ENCODE data around the gene XK. TPM values are rescaled to one million over a fixed set of nuclear protein-coding genes. Genes with fewer than 3 reads are reported as not detected.
"Not testable (repeated sequence)": the region's sequence is repeated elsewhere in the genome, so short reads cannot be mapped to it uniquely, and the experiment has no call there.

The XK gene
- total RNA-seq, 2 experiments from 2014 or later = 0.13 to 0.17 TPM

DNA sequence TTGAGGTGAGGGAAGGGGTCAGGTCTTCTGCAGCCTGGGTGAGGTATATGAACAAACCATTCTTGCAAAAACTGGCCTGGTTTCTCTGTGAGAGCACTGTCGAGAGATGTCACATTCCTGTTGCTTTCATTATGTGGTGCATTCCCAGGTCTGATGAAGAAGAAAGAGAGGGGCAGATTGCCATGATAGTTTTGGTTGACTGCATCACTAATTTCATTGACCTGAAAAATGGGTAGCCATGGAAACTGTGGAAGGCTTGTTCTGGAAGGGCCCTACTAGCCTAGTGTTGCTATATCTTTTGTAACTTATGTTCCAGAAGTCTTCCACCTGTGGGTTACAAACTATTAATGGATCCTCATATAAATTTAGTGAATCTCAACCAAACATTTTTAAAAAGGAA is 61.4 kb downstream of the XK start:
- ChIA-PET POLR2A (no interaction called here), CTCF (interaction anchor here (2.4 kb wide), 1 partner anchor 78 kb away, joined by 18 read pairs; no protein-coding TSS in a partner anchor)

DNA sequence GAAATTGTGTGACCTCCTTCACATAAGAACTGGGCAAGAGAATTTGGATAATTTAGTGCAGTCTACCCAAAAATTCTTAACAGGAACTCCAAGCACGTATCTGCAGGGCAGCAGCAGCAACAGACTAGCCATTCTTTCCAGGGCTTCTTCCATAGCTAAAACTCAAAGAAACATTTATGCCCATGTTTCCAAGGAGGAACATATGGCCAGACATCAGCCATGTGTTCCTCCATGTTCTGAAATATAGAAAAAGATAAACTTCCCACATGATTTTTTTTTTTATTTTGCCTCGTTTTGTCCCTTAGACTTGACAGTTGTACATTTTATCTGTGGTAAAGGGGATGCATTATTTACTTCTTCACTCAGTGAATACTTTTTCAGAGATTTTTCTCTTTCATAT is 66.7 kb downstream of the XK start:
- POLR2A ChIA-PET = no interaction called here
- CTCF ChIA-PET = no interaction called here

DNA sequence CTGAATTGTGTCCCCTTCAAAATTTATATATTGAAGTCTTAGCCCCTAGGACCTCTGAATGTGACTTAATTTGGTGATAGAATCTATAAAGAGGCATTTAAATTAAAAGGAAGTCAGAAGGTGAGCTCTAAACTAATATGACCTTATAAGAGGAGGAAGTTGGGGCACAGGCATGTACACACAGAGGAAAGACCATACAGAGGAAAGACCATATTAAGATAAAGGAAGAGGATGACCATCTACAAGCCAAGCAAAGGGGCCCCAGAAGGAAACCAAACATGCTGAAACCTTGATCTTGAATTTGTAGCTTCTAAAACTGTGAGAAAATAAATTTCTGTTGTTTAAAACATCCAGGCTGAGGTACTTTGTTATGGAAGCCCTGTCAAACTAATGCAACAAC is 67.3 kb downstream of the XK start:
- ChIA-PET POLR2A (no interaction called here), CTCF (no interaction called here)

DNA sequence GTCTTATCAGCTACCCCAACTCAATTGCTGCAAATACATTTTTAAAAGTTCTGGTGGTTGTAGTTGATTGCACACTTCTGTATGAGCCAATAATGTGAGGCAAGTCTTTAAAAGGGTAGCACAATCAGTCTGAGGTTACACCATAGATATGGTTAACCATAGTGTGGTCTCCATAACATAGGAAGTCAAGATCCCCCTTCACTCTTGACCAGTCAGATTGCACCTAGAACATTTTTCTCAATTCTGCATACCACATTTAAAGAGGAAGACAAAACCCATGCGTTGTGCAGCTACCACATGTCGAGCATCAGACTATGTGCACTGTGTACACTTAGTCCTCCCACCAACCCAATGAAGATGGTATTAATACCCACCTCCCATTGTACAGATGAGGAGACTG is 67.8 kb downstream of the XK start:
- ChIA-PET POLR2A (no interaction called here), CTCF (no interaction called here)

DNA sequence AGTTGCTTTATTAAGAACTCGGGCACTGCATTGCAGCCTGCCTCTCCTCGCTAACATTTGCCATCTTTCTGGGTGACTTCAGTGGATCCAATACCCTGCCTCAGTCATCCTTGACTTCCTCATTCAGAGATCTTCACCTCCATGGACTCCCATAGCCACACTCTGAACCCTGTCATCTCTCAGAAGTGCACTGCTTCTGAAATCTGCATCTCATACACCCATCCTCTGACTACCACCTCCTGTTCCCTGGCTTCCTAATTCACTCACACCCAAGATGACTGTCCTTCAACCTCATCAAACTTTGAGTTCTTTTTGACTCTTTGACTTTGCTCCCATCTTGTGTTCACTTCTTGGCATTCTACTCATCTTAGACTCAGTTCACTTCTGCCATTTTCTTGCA is 68.9 kb downstream of the XK start:
- ChIA-PET POLR2A (no interaction called here), CTCF (no interaction called here)

DNA sequence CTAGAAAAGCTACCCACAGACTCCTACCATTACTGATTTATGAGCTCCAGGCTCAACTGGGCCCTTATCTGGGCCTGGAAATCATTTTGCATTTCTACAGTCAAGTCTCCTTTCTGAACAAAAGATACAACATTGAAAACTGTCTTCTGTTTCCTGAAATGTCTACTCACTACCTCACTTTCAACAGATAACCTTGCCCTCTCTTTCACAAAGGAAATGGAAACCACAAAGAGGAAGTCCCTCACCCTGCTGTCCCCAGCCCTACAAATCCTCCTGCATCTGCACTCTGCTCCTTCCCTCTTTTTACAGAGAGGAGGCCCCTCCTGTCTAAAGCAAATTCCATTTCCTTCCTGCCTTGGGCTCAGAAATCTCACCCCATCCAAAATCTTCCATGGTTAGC is 69.4 kb downstream of the XK start:
- ChIA-PET POLR2A (no interaction called here), CTCF (no interaction called here)

GRCh38 chrX:37757082-37757481 is 71.5 kb downstream of the XK start:
- POLR2A ChIA-PET = no interaction called here
- CTCF ChIA-PET = no interaction called here

DNA sequence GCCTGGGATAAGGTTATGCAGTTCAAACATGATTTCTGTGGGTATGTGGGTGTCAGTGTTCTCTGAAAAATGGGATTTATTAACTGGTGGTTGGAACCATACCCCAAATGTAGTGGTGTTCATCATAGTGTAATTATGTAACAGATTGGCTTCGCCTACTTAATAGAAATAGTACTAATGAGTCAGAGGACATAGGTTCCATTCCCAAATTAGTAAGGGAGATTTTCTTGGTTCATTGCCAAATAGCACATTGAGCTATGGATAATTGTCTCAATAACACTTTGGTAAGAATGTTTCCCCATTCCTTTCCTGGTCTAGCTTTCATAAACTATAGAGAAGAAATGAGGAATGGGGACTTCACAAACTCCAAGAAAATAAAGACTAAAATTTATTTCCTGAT is 73.8 kb downstream of the XK start:
- ChIA-PET POLR2A (no interaction called here), CTCF (no interaction called here)

DNA sequence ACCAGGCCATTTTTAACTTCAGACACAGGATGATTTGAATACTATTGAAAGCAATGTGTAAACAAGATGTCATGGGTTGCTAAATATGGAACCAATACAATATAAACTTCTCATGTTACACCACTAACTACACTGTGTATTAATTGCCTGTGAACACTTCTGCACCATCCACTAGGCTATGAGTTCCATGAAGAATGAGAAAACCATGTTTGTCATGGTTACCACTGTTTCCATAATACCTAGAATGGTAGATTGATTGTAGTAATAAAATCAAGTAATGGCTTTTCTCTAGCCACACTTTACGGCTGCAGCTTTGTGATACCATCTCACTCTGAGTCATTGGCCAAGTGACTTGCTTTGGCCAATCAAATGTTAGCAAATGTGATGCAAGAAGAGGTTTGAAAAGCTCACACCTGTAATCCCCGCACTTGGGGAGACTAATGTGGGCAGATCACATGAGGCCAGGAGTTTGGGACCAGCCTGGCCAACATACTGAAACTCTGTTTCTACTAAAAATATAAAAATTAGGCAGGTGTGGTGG is 74.4 kb downstream of the XK start:
- CTCF ChIA-PET = no interaction called here

DNA sequence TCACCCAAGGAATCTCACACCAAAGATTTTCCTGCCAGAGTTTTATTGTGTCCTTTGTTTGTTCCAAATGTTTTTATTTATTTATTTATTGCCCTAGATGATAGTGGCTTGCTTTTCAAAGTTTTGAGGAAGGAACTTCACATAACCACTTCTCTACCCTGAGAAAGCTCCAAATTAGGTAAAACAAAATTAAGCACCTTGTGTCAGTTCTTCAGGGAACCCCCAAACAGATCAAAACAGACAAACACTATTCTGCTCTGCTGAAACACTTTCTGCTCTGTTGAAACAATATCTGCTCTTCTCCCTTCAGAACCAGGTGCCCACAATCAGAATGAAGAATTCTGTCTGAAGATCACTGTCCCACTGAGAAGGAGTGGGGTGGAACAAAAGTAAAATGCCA is 77.8 kb downstream of the XK start:
- POLR2A ChIA-PET = no interaction called here
- CTCF ChIA-PET = no interaction called here

More for the DNA sequence above, 74.4 kb downstream of the XK start:
- POLR2A ChIA-PET = no interaction called here

DNA sequence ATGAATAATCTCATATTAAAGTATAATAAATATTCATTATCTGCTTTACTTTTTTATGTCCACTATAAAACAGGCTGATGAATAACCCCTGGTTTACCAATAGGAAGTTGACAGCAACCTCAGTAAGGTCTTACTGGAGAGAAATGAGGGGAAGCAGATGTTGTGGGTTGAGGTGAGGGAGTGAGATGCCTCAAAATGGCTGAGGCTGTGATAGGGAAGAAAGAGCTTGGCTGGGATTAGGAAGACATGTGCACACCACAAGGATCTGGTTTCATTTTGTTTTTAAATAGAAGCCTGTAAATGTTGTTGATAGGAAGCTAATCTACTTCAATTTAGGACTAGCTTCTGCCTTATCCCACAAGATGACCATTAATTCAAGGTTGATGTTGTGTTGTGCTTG is 79.9 kb downstream of the XK start:
- ChIA-PET POLR2A (no interaction called here), CTCF (no interaction called here)

GRCh38 chrX:37767430-37767829 is 81.8 kb downstream of the XK start:
- ChIA-PET CTCF (no interaction called here), POLR2A (no interaction called here)

- POLR2A ChIA-PET = not testable (repeated sequence)
These were observed 83.3 kb downstream of the XK start for GRCh38 chrX:37768866-37769265.

DNA sequence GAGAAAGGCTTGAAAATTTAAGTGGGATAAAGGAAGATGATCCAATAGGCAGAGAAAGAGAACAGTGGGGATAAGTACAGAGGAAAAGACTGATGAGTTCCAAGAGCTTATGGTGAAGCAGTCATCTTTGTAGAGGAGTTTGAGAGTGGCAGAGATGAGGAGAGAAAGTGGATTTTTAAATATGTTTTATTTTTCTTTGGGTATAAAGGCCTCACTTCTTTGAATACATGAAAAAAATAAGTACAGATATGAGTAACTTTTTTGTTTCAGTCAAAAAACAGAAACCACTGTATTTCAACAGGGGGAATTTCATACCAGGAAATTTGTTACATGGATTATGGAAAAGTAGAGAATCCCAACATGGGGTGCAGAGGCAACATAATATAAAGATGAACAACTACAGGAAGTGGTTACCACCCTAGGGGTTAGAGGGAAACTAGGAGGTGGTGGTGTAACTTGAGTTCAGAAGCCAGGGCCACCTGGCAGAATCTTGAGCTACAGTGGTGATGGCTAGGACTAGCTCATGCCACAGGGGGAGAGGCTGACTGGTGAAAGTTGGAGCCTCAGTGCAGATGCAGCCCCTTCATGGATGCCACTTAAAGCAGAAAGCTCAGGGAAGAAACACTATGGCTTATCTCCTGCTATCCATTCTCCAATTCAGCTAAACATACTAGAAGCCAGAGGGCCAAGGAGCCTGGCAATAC is 90.8 kb downstream of the XK start:
- ChIA-PET POLR2A (no interaction called here), CTCF (interaction anchor here (0.5 to 0.9 kb wide), 3 partner anchors 50 to 58 kb away, joined by 3 to 5 read pairs (median 3); no protein-coding TSS in a partner anchor)

More at GRCh38 chrX:37768866-37769265, 83.3 kb downstream of the XK start:
- CTCF ChIA-PET = not testable (repeated sequence)

DNA sequence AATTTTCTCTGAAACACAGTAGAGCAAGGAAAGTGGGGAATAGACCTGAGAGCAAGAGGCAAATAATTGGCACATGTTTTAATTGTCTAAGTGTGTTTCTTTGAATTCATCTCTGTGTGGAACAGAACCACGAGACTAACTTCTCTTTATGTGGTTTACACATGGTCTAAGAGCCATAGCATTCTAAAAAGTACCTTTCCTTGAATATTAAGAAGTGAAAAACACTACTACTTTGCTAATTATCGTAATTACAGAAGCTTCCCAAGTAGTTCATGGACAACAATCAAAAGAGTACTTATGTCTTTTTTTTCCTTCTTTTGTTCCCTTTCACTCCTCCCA is 91.4 kb downstream of the XK start:
- POLR2A ChIA-PET = no interaction called here

GRCh38 chrX:37779857-37780256 is 94.3 kb downstream of the XK start, which contains the start of gene CYBB:
TSS of gene CYBB (plus strand) at chrX:37780059. CDS start at chrX:37780078, 19 bp downstream.
- CTCF ChIA-PET = no interaction called here
- POLR2A ChIA-PET = no interaction called here

More for the DNA sequence above, 91.4 kb downstream of the XK start:
- CTCF ChIA-PET = interaction anchor here (0.5 to 0.9 kb wide), 2 partner anchors 50 to 58 kb away, joined by 3 to 5 read pairs; no protein-coding TSS in a partner anchor

DNA sequence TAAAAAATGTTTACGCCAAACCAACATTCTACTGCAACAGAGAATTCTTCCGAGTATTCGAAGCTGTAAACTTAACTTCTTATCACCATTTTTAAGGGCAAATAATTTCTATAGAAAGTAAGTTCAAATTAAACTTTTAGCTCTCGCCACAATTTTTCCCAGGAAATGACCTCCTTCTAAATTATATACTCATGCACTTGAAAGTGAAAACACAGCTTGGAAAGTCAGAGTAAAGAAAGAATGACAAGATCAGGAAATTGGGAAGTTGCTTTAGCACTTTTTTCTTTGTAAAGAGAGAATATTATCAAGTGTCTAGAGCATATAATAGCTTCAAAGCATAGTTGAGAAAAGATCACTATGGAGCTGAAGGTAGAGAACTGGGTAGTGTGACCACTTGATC is 95.5 kb downstream of the XK start:
- CTCF ChIA-PET = no interaction called here
- POLR2A ChIA-PET = no interaction called here

Other genes with a start within 250 kb of the XK start
- under 1 TPM; 0.38 to 0.65 TPM for gene LANCL3, start 114.1 kb upstream of the XK start, total RNA-seq
- not detected for gene CYBB, start 94.3 kb downstream of the XK start, total RNA-seq
- gene DYNLT3, start 161.8 kb downstream of the XK start, total RNA-seq = 10 to 100 TPM; 17.9 to 20.4 TPM